Measurements from ENCODE around the gene RNF225. TPM values are rescaled to one million over a fixed set of nuclear protein-coding genes. Genes with fewer than 3 reads are reported as not detected.

RNF225 gene
- total and polyA plus RNA-seq, 8 donors, result 1.9 to 3.2 TPM; not detected in 6

GRCh38 chr19:58385313-58385890 lies 10.1 kb upstream of the RNF225 start:
- ATAC-seq, result no peak

GRCh38 chr19:58385891-58386575 lies 9.4 kb upstream of the RNF225 start:
- Histone ChIP-seq H3K9me3 (no peaks in the 10 kb centered on the region), H3K27ac (peak overlapping the region; percentile 96 to 98), H3K27me3 (no peaks in the 10 kb centered on the region), H3K4me3 (peak overlapping the region; percentile 74 to 78), H3K4me1 (peaks cover 16 to 65% of the 10 kb centered on the region in 2 donors), H3K36me3 (peaks cover 0 to 31% of the 10 kb centered on the region in 2 donors)
- intact Hi-C loops (cut with DNase I), result no loop called here
- DNase-seq, result peak in 1 of 4 donors; percentile 45
- peak; percentile 24 for ATAC-seq
- TF ChIP-seq CTCF (IDR thresholded peaks at IDR 0.05), result no peak

More at GRCh38 chr19:58385313-58385890, 10.1 kb upstream of the RNF225 start:
- Histone ChIP-seq H3K9me3 (no peaks in the 10 kb centered on the region), H3K27ac (peak overlapping the region in 1 of 2 donors; percentile 98), H3K27me3 (no peaks in the 10 kb centered on the region), H3K4me3 (peak overlapping the region in 1 of 2 donors; percentile 74), H3K4me1 (peaks cover 17 to 59% of the 10 kb centered on the region in 2 donors), H3K36me3 (peaks cover 0 to 24% of the 10 kb centered on the region in 2 donors)
- DNase-seq, result peak in 1 of 4 donors; percentile 58
- intact Hi-C loops (cut with DNase I), result no loop called here
- no peak for TF ChIP-seq CTCF (IDR thresholded peaks at IDR 0.05)

GRCh38 chr19:58386576-58387337 lies 8.7 kb upstream of the RNF225 start, which contains the start of gene RPS5:
Gene RPS5, plus strand, starts transcription at chr19:58387269. Its CDS starts 869 bp downstream, at chr19:58388138.
- no peak for TF ChIP-seq CTCF (IDR thresholded peaks at IDR 0.05)
- peak; percentile 94 for ATAC-seq
- intact Hi-C loops (cut with DNase I), result no loop called here
- DNase-seq, result peak; percentile 95 to 99 (median 96)
- no peaks in the 10 kb centered on the region for H3K27me3 ChIP-seq
- H3K36me3 ChIP-seq, result peaks cover 0 to 38% of the 10 kb centered on the region in 2 donors
- H3K27ac ChIP-seq, result peak within 1 kb of the TSS; percentile 96 to 98
- H3K9me3 ChIP-seq, result no peaks in the 10 kb centered on the region
- H3K4me3 ChIP-seq, result peak within 1 kb of the TSS; percentile 74 to 78
- H3K4me1 ChIP-seq, result peaks cover 14 to 65% of the 10 kb centered on the region in 2 donors

- DNase-seq (no peak), ATAC-seq (no peak)
- H3K27me3 ChIP-seq, result no peaks in the 10 kb centered on the region
- TF ChIP-seq CTCF (IDR thresholded peaks at IDR 0.05), result no peak
- no peaks in the 10 kb centered on the region for H3K9me3 ChIP-seq
- H3K27ac ChIP-seq, result peak overlapping the region in 1 of 2 donors; percentile 98
- H3K4me3 ChIP-seq, result peak overlapping the region; percentile 74 to 78
- peaks cover 12 to 60% of the 10 kb centered on the region in 2 donors for H3K4me1 ChIP-seq
- intact Hi-C loops (cut with DNase I), result no loop called here
- peaks cover 0 to 46% of the 10 kb centered on the region in 2 donors for H3K36me3 ChIP-seq
Measured at GRCh38 chr19:58387338-58388174, 7.9 kb upstream of the RNF225 start.
